ENCODE measurements around the gene C4orf46.
"Not testable (repeated sequence)": the region's sequence is repeated elsewhere in the genome, so short reads cannot be mapped to it uniquely, and the experiment has no call there.

The C4orf46 gene

DNA sequence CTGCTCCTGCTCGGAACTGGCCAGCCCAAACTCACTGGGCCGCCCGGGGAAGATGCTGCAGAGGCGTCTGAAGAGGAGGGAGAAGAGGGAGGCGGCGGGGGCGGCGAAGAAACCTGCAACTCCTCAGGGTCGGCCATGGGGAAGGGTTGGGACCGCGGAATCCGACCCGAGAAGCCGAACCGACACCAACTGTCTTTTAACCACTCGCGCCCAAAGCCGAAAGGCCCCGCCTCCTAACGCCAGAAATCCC lies at the start of gene C4orf46:
C4orf46 (minus strand) TSS at position 223 of the 250 bp plus-strand sequence; CDS start at position 137, 86 bp downstream.
- no peak for DNase-seq (ENCODE audit: low read depth)

DNA sequence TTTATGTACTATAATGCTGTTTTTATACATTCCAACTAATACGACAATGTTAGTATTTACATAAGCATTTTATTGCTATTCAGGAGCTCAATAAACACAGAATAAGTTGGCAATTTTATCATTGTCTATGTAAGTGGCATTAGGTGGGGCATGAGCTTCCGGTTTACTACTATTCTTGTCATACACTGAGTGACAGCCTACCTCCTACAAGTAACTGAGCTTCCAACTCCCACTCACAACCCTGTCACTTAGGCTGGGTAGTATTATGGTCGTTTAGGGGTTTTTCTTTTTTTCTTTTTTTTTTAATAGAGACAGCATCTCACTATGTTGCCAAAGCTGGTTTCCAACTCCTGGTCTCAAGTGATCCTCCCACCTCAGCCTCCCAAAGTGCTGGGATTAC lies 44.1 kb upstream of the C4orf46 start:
- no peak for DNase-seq (ENCODE audit: low read depth)

DNA sequence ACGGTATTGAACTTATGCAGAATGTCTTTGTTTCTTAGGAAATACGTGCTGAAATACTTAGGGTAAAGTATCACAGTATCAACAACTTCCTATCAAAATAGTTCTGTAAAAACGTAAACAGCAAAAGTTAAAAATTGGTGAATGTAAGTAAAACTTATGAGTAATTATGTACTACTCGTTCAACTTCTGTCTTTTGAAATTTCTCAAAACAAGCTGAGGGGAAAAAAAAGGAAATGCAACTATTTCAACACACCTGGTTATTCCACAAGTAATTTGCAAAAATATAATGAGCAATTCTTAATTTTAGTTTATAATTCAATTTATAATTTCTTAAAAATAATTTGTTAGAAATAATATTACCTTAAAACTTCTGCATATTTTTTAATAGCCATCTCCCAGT lies 43.2 kb upstream of the C4orf46 start:
- no peak for DNase-seq (ENCODE audit: low read depth)

DNA sequence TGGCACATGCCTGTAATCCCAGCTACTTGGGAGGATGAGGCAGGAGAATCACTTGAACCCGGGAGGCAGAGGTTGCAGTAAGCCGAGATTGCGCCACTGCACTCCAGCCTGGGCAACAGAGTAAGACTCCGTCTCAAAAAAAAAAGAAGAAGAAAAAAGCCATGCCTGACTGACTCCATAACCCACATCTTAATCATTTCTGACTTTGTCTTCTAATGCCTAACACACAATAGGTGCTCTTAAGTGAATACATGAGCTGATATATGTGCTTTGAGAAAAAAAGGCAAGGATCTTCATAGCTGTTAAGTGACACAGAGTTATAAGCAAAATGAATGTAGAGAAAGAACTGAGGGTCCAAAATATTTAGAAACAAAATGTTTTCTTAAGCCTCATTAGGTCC lies 40.9 kb upstream of the C4orf46 start:
- DNase-seq (ENCODE audit: low read depth), result not testable (repeated sequence)

DNA sequence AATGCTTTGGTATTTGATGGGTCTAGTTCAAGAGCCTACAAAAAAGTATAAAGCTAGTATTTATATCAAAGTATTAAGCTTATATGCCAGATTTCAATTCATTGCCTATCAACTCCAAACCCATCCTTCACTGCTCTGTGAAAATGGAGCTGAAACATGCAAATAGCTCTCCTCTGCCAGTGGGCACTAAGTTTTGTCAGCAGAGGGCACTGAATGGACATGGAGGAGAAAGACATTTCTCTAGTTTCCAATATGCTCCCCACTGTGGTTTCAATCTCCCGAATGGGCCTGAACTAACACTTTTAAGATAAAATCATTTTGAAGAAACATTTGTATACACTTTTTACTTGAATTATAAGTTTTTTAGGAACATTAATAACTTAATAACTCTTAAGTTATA lies 39.1 kb upstream of the C4orf46 start:
- DNase-seq (ENCODE audit: low read depth), result no peak

DNA sequence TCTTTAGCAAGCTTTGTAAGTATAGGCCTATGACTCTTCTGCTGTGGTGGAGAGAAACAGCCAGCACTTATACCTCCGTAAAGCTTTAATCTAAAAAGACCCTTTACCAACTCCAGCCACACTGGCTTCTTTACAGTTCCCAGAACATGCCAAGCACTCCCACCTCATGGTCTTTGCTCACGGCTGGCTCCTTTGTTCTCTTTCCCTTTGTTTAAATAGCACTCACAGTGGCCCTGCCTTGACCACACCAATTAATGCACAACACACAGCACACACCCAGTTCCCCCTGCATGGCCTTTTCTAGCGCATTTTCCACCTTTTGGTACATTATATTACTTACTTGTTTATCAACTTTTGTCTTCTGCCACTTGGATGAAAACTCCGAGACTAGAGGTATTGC lies 32.6 kb upstream of the C4orf46 start:
- no peak for DNase-seq (ENCODE audit: low read depth)

DNA sequence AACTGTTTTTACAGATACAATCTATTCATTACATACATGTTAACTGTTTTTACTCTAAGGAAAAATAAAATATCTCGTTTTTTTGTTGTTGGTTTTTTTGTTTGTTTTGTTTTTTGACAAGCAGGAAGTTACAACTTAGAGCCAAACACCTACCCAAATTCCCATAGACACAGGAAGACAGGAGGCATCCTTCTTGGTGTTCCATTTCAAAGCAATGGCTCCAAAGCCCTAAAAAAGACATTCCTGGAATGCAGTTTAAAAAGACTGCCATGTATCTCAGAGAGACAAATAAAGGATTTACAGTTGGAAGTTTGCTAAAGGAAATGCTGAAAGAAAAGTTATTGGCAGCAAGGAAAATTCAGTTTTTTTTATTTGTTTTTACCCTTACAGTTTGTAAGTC lies 17.1 kb upstream of the C4orf46 start:
- DNase-seq (ENCODE audit: low read depth), result no peak

DNA sequence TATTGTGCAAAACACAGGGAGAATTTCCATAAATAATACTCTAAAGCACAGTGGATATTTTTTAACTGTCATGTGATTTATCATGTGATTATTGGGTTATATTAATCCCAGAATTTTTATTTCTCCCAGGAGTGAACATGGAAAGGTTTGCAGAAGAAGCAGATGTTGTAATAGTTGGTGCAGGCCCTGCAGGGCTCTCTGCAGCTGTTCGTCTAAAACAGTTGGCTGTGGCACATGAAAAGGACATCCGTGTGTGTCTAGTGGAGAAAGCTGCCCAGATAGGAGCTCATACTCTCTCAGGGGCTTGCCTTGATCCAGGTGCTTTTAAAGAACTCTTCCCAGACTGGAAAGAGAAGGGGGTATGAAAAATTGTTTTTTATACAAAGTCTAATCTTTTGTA lies 10.4 kb upstream of the C4orf46 start:
- no peak for DNase-seq (ENCODE audit: low read depth)

DNA sequence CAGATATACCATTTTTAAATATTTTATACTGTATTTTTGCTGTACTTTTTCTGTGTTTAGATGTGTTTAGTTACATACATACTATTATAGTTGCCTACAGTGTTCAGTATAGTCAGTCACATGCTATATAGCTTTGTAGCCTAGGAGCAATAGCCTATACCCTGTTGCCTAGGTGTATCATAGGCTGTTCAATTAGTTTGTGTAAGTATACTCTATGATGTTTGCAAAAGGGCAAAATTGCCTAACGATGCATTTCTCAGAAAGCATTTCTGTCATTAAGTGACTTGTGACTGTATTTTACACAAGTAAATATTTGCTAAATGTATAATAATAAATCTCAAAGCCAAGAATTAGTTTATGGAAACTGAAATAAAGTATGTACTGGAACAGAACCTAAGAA lies 9.9 kb upstream of the C4orf46 start:
- DNase-seq (ENCODE audit: low read depth), result no peak

DNA sequence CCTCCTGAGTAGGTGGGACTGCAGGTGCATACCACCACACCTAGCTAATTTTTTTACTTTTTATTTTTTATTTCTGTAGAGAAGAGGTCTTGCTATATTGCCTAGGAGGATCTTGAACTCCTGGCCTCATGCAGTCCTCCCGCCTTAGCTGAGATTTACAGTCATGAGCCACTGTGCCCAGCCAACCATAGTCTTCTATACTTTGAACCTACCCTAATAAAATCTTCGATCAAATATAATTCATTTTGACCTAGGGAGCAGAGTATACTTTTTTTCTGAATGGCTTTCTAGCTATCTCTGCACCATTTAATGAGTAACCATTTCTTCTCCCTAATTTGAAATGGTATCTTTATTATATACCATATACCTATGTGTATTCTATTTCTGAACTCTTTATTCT lies 7.1 kb upstream of the C4orf46 start:
- no peak for DNase-seq (ENCODE audit: low read depth)

DNA sequence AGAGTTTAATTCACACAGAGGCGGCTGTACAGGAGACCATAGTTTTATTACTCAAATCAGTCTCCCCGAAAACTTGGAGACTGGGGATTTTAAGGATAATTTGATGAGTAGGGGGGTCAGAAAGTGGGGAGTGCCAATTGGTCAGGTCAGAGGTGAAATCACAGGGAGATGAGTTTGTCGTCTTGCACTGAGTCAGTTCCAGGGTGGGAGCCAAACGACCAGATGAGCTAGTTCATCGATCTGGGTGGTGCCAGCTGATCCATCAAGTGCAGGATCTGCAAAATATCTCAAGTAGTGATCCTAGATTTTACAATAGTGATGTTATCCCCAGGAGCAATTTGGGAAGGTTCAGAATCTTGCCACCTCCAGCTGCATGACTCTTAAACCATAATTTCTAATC lies 4.4 kb upstream of the C4orf46 start:
- no peak for DNase-seq (ENCODE audit: low read depth)

DNA sequence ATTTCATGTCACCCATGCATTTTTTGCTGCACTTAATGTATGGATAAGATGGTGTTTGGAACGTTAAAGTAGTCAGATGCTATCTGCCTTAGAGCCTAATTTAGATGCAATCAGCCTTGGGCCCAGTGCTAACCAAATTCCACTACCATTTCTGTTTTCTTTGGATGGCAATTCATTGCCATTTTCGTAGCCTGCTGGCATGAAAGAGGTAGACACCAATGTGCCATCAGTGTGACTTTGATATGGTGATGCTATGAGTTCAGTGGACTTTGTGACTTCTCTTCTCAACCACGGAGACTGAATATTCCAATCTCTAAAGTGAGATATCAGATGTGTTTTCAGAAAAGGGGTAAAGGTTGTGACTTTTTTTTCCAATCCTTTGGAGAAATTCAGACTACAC lies 1.9 kb upstream of the C4orf46 start:
- no peak for DNase-seq (ENCODE audit: low read depth)

DNA sequence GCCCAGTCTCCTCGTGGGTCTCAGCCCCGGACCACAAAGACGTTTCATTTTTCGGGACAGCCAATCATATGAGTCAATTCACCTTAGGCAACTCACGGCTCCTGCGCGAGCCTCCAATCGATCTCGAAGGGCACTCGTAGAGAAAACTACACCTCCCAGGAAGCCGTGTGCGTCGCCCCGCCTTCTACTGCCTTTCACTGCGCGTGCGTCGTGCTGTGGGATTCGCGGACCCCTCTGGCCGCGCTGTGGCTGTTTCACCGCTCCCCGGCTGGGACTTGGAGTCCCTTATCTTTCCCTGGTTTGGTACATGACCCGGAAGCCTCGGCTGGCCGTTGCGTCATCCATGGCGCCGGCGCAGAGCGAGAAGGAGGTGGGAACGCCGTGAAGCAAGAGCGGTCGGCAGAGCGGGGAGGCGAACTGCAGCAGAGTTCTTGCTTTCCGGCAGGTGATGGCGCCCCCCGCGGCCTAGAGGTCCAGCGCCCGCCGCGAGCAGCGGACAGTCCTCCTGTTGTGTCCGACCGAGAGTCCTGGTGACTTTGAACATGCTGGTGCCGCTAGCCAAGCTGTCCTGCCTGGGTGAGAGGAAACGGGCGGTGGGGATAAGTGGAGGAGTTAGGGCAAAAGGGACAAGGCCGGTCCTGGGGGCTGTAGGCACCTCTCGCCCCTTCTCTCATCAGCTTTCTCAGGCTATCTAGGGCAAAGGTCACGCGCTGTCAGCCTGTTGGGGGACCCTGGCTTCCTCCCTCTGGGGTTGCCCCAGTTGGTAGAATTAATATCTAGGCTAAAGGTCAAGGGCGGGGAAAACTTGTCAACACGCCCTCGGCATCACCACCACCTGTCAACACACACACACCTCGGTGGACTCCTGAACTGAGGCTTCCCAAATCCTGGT lies 474 bp upstream of the C4orf46 start, which contains the start of gene ETFDH:
ETFDH (plus strand) TSS at position 382 of the 892 bp plus-strand sequence; CDS start at position 543, 161 bp downstream.
- DNase-seq (ENCODE audit: low read depth), result peak; percentile 99

DNA sequence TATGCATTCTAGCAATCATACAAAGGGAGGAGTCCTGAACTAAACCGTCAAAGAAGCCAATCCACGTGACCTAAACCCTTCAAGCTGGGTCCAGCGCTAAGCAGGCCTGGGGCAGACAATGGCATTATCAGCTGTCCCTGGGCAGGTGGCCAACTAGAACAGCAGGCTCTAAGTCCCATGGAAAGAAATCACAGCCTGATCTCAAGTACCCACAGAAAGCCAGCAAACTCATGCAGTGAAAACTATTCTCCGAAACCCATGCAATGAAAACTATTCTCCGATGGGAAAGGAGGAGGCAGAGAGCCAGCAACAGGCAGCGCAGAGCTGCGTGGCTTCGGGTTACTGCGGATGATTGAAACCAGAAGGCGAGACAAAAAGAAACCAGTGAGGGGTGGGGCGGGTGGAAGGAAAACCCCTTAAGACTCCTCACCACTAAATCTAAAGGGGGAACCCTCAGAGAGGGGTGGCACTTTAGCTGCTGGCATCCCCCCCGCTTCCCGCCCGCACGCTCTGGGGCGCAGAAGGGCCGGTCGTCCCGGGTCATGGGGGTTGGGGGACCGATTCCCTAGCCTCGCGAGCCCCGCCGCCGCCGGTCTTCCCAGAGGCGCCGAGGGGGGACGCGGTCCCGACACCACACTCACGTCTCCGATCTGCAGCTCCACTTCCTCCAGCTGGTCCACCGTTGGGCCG lies 567 bp downstream of the C4orf46 start:
- DNase-seq (ENCODE audit: low read depth), result peak; percentile 42

DNA sequence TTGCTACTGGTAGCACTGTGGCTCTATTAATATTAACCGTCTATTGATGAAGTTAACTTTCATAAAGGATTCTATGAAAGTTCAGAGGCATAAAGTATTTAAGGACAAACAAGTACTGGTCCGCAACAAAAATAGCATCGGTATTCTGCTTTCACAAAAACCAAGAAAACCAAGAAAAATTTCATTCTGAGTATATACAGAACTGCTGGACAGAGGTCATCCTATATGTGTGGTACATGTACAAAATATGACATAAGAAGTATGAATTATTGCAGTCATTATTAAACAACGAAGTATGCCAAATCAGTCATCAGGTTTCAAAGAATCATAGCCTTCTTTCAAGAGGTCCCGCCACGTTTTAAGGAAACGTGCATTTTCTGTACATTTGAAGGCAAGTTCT lies 2.4 kb downstream of the C4orf46 start:
- no peak for DNase-seq (ENCODE audit: low read depth)

DNA sequence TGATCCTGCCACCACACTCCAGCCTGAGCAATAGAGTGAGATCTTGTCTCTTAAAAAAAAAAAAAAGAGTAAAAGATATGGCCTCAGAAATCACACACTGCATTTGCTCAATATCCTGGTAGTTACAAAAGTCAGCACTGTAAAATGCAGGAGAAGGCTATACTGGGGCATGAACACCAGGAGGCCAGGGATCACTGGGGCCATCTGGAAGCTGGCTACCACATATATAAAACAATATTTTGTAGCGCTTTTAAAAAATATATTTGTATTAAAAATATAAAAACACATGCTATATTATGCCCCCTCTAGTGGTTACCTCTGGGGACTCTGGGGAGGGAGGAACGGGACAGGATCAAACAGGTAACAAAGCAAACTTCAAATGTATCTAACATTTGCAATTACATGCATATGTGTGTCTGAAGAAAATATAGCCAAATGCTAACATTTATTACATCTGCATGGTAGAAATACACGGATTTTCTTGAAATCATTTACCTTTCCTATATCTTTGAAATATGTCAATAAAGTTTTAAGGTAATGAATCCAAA lies 4.0 kb downstream of the C4orf46 start:
- no peak for DNase-seq (ENCODE audit: low read depth)

DNA sequence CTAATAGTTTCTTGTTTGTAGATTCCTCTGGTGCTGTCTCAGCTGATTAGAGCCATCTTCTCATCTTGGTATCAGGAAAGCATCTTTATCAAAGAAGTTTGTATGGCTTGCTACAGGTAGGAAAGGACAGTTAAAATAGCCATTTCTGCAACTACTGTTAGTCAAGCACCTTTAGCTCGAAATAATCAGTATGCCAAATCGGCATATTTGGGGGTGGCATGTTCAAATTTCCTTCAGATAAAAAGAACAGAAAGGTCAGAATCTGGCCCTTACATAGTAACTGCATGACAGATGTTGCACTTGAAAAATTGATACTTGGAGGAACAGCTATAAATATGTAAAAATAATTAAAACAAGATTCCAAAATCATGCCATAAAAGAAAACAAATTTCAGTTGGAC lies 4.8 kb downstream of the C4orf46 start:
- DNase-seq (ENCODE audit: low read depth), result no peak

DNA sequence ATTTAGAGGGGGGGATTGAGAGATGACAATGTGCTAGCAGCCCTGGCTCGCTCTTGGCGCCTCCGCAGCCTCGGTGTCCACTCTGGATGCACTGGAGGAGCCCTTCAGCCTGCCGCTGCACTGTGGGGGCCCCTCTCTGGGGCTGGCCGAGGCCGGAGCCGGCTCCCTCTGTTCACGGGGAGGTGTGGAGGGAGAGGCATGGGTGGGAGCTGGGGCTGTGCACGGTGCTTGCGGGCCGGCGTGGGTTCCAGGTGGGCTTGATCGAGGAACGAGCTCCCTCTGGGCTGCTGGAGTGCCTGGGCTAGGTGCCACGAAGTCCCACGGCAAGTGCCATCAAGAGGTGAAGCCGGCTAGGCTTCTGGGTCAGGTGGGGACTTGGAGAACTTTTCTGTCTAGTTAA lies 6.9 kb downstream of the C4orf46 start:
- no peak for DNase-seq (ENCODE audit: low read depth)

DNA sequence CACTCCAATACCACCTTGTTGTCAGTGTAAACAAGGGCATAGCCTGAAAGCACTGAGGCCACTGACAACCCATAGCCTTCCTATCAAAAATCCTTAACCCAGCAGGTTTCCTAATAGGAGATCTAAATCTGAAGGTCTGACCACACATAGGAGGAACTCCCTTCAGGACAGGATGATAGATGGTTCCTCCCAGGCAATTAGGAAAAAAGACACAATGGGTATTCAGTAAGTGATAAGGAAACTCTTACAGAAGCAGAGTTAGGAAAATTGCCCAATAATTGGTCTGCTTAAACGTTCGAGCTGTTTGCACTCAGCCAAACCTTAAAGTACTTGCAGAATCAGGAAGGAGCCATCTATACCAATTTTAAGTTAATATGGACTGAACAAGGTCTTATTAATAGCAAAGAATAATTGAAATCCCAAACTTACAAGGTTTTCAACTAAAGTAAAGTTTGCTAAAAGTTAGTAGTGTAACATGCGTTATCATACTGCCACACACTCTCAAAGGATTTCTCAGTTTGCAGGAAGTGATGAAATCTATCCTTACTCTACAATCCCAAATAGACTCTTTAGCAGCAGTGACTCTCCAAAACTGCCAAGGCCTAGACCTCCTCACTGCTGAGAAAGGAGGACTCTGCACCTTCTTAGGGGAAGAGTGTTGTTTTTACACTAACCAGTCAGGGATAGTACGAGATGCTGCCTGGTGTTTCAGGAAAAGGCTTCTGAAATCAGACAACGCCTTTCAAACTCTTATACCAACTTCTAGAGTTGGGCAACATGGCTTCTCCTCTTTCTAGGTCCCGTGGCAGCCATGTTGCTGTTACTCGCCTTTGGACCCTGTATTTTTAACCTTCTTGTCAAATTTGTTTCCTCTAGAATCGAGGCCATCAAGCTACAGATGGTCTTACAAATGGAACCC lies 7.7 kb downstream of the C4orf46 start:
- not testable (repeated sequence) for DNase-seq (ENCODE audit: low read depth)

DNA sequence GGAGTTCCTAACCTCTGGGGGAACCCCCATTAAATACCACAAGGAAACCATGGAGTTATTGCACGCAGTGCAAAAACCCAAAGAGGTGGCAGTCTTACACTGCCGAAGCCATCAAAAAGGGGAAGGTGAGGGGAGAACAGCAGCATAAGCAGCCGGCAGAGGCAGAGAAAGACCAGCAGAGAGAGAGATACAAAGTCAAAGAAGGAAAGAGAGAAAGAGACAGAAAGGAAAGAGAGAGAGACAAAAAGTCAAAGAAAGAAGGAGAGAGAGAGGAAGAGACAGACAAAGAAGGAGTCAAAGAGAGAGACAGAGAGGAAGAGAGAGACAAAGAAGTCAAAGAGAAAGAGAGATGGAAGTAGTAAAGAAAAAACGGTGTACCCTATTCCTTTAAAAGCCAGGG lies 8.4 kb downstream of the C4orf46 start:
- DNase-seq (ENCODE audit: low read depth), result not testable (repeated sequence)

DNA sequence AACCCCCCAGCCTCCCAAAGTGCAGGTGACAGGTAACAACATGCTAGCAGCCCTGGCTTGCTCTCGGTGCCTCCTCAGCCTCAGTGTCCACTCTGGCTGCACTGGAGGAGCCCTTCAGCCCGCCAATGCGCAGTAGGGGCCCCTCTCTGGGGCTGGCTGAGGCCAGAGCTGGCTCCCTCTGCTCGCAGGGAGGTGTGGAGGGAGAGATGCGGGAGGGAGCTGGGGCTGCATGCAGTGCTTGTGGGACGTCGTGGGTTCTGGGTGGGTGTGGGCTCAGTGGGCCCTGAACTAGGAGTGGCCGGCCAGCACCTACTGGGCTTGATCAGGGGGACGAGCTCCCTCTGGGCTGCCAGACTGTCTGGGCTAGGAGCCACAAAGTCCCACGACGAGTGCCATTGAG lies 14.4 kb downstream of the C4orf46 start:
- DNase-seq (ENCODE audit: low read depth), result no peak

DNA sequence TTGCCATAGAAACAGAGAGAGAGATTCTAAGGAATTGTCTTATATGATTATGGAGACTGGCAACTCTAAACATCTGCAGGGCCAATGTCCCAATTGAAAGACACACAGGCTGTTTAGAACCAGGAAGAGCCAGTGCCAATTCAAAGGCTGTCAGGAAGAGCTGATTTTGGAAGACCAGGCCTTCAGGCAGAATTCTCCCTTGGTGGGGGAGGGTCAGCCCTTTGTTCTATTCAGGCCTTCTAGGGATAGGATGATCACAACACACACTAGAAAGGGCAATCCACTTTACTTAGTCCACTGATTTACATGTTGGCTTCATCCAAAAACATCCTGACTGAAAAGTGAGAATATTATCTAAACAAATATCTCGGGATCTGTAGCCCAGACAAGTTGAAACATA lies 15.2 kb downstream of the C4orf46 start:
- no peak for DNase-seq (ENCODE audit: low read depth)
